Mucosa of descending colon (tissue), 3 donors: ENCODE results near the gene NELL2. TPM values are rescaled to one million over a fixed set of nuclear protein-coding genes. Genes with fewer than 3 reads are reported as not detected.
"Not testable (repeated sequence)": the region's sequence is repeated elsewhere in the genome, so short reads cannot be mapped to it uniquely, and the experiment has no call there.

Experiments used
- ATAC-seq: fragments of 200-7000 bp; cut with Tn5 transposase; one replicate; pipeline ENCODE4 v1.9.1; 2020; ENCODE audit warnings: mild to moderate bottlenecking, moderate library complexity
- DNase-seq, 3 donors: peaks; one replicate each; pipeline ENCODE4 v3.0.0-alpha.2; 2020
- H3K36me3 ChIP-seq: fragments of 200-600 bp; one replicate; pipeline ENCODE4 v1.8.0; 2021; ENCODE audit warnings: low read depth, mild to moderate bottlenecking
- H3K4me1 ChIP-seq: fragments of 200-600 bp; one replicate; pipeline ENCODE4 v1.8.0; 2021; ENCODE audit warnings: low read depth, mild to moderate bottlenecking
- H3K4me3 ChIP-seq: fragments of 200-600 bp; one replicate; pipeline ENCODE4 v1.8.0; 2021; ENCODE audit warnings: mild to moderate bottlenecking
- H3K9me3 ChIP-seq: fragments of 200-600 bp; one replicate; pipeline ENCODE4 v1.8.0; 2021; ENCODE audit warnings: mild to moderate bottlenecking
- intact Hi-C, 2 donors: fragments of 100-400 bp; cut with DNase I in 1 of 2; cut with micrococcal nuclease in 1 of 2; formaldehyde crosslinking; loops; one replicate each; pipeline versions ENCODE4 v1.11.0 to v1.11.1; 2022; cut with DNase I, micrococcal nuclease
- long read RNA-seq, 2 donors: library from polyadenylated mRNA; unstranded; transcript quantifications; one replicate each; pipeline ENCODE4 v2.0.0, GENCODE V29; 2019 to 2021
- total RNA-seq, 3 donors: library from RNA; stranded (reverse); fragmentation: NEBNext Ultra II Directional in 2 of 3; extraction: Animal tissue kit (Norgen Biotek cat#: 25700) in 2 of 3; gene quantifications; one replicate each; pipeline versions ENCODE4 v1.2.1 to v1.2.4, GENCODE V29; 2021 to 2023
- TF ChIP-seq, protein P1 (sequence below): fragments of 200-600 bp; IDR thresholded peaks from one replicate; pipeline ENCODE4 v1.8.0; 2022; ENCODE audit warnings: antibody characterized with exemption, mild to moderate bottlenecking
- donor health status: DM: no; HTN: no; CAD: no; lungs with moderate emphysema.
- donor health status: DM: no; HTN: no; CAD: no.
- donor health status: DM: no; HTN: yes; CAD: no.

The NELL2 gene
- total RNA-seq = 1 to 10 TPM; 2.4 to 7.4 (median 5.8) TPM
- long read RNA-seq, donor 1, partial matches to known transcripts = 1 of 3 reads
- long read RNA-seq, donor 1, other reads (novel, unspliced or antisense) = 0 of 3 reads
- long read RNA-seq, donor 2 = 0 reads

GRCh38 chr12:44875954-44876543 is at the start of gene NELL2:
NELL2 (minus strand) TSS chr12:44876315; CDS start chr12:44875869, 446 bp downstream.
- DNase-seq = peak; percentile 51 to 73 (median 61)

GRCh38 chr12:44921736-44922135 is 45.6 kb upstream of the NELL2 start:
- no peak overlapping the region for H3K4me3 ChIP-seq
- DNase-seq (no peak), ATAC-seq (no peak)
- intact Hi-C loops = no loop called here
- H3K4me1 ChIP-seq = no peaks in the 10 kb centered on the region
- no peaks in the 10 kb centered on the region for H3K36me3 ChIP-seq
- H3K9me3 ChIP-seq = no peaks in the 10 kb centered on the region
- TF ChIP-seq, protein P1, sequence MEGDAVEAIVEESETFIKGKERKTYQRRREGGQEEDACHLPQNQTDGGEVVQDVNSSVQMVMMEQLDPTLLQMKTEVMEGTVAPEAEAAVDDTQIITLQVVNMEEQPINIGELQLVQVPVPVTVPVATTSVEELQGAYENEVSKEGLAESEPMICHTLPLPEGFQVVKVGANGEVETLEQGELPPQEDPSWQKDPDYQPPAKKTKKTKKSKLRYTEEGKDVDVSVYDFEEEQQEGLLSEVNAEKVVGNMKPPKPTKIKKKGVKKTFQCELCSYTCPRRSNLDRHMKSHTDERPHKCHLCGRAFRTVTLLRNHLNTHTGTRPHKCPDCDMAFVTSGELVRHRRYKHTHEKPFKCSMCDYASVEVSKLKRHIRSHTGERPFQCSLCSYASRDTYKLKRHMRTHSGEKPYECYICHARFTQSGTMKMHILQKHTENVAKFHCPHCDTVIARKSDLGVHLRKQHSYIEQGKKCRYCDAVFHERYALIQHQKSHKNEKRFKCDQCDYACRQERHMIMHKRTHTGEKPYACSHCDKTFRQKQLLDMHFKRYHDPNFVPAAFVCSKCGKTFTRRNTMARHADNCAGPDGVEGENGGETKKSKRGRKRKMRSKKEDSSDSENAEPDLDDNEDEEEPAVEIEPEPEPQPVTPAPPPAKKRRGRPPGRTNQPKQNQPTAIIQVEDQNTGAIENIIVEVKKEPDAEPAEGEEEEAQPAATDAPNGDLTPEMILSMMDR = no peak

More at GRCh38 chr12:44875954-44876543, at the start of gene NELL2:
- peaks cover 18% of the 10 kb centered on the region for H3K4me1 ChIP-seq
- H3K36me3 ChIP-seq = no peaks in the 10 kb centered on the region
- TF ChIP-seq, protein P1 = no peak
- H3K9me3 ChIP-seq = no peaks in the 10 kb centered on the region
- no peak within 1 kb of the TSS for H3K4me3 ChIP-seq
- ATAC-seq = peak; percentile 88
- intact Hi-C loops = no loop called here

GRCh38 chr12:44917141-44917540 is 41.0 kb upstream of the NELL2 start:
- TF ChIP-seq, protein P1 = no peak
- no peak for DNase-seq
- Histone ChIP-seq H3K9me3 (no peaks in the 10 kb centered on the region), H3K4me3 (no peak overlapping the region), H3K4me1 (no peaks in the 10 kb centered on the region), H3K36me3 (no peaks in the 10 kb centered on the region)
- intact Hi-C loops = no loop called here
- no peak for ATAC-seq

DNA sequence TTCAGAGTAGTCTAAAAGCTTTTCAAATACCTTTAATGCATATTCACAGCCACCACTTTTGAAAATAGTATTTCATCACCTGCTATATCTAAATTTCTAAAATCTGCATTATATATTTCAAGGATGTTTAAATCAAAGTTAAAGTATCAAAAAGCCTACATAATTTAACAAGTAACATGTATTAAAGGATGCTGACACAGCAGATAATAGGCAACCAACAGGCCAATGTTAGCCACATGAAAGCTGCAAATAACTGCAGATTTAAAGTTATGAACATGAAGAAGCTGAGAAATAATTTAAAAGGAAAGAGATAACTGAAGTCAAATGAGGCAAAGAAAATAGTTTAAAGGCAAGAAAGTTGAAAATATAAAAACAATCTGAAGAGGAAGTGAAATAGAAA is 39.8 kb upstream of the NELL2 start:
- no peaks in the 10 kb centered on the region for H3K9me3 ChIP-seq
- no peaks in the 10 kb centered on the region for H3K4me1 ChIP-seq
- ATAC-seq (no peak), DNase-seq (no peak)
- H3K36me3 ChIP-seq = no peaks in the 10 kb centered on the region
- TF ChIP-seq, protein P1 = no peak
- intact Hi-C loops = no loop called here
- H3K4me3 ChIP-seq = no peak overlapping the region

GRCh38 chr12:44904321-44904720 is 28.2 kb upstream of the NELL2 start:
- H3K36me3 ChIP-seq = no peaks in the 10 kb centered on the region
- TF ChIP-seq, protein P1 = no peak
- no peak overlapping the region for H3K4me3 ChIP-seq
- intact Hi-C loops = no loop called here
- no peaks in the 10 kb centered on the region for H3K4me1 ChIP-seq
- ATAC-seq (no peak), DNase-seq (no peak)
- H3K9me3 ChIP-seq = no peaks in the 10 kb centered on the region

- intact Hi-C loops, DNase-seq, H3K9me3 ChIP-seq, H3K4me1 ChIP-seq, ATAC-seq, H3K36me3 ChIP-seq, H3K4me3 ChIP-seq: not testable (repeated sequence)
These were observed 22.0 kb upstream of the NELL2 start for GRCh38 chr12:44898108-44898507.
